GM18868 (cell line): ENCODE measurements around the gene TLE4.
A peak's percentile ranks its signal among the peaks of the same experiment; 100 is the strongest.
"Not testable (repeated sequence)": the region's sequence is repeated elsewhere in the genome, so short reads cannot be mapped to it uniquely, and the experiment has no call there.

Experiments
- ATAC-seq: cut with Tn5 transposase; IDR thresholded peaks from one replicate; pipeline ENCODE4 v1.9.1; 2021; ENCODE audit warnings: mild to moderate bottlenecking, moderate library complexity; ENCODE audit not compliant: unreplicated experiment

The TLE4 gene

DNA sequence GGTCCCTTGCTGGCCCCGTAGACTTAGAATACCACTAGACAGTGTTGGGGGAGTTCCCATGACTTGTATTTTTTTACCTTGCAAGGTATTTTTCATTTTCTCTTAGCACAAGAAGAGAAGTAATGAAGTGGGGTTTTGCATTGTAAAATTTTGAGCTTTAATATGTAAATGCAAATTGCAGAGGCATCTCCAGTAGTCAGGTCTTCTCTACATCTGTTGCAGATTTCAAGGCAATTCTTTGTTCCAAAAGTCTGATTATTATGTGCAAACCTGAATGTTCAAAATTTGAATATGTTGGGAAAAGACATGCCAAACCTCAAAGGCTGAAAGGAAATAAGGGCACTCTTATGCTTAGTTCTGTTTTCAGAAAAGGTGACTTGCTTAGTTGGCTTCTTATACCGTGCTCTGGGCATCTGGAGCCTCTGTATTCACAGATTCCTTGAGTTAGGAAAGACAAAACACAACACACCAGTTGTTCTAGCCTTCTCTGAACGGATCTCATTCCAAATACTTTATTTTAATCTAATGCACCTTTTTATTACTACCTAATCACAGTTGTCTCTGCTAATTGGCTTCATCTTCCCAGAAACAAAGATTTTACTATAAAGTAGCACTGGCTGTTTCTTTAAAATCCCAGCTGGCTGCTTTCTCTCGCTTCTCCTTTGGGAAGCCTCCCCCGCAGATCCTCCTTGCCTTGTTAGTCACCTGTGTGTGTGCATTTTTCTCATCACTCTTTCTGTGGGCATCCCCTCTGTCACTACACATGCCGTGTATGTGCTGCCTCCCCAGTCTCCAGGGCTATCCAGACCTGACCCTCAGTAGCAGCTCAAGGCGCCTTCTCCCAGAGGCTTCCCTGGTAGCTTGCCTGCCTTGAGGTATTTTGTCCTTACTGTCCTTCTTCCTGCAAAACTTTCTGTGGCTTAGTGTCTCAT, 138.2 kb downstream of the TLE4 start:
- no peak for ATAC-seq

- no peak for ATAC-seq
Measured at GRCh38 chr9:79711874-79712273, 140.1 kb downstream of the TLE4 start.

GRCh38 chr9:79719021-79719420, 147.3 kb downstream of the TLE4 start:
- no peak for ATAC-seq

DNA sequence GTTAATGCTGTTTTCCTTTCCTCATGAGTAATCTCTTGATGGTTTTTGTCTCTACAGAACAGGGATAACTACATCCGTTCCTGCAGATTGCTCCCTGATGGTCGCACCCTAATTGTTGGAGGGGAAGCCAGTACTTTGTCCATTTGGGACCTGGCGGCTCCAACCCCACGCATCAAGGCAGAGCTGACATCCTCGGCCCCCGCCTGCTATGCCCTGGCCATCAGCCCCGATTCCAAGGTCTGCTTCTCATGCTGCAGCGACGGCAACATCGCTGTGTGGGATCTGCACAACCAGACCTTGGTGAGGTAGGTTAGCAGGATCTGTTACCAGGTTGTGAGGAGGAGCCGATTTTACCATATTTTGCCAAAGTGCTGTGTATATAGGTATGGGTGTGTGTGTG, 148.2 kb downstream of the TLE4 start:
- ATAC-seq = no peak

GRCh38 chr9:79731171-79731890, 159.6 kb downstream of the TLE4 start:
- peak; percentile 95 for ATAC-seq

GRCh38 chr9:79735023-79735779, 163.4 kb downstream of the TLE4 start:
- ATAC-seq = no peak

GRCh38 chr9:79736051-79736450, 164.3 kb downstream of the TLE4 start:
- ATAC-seq = no peak

DNA sequence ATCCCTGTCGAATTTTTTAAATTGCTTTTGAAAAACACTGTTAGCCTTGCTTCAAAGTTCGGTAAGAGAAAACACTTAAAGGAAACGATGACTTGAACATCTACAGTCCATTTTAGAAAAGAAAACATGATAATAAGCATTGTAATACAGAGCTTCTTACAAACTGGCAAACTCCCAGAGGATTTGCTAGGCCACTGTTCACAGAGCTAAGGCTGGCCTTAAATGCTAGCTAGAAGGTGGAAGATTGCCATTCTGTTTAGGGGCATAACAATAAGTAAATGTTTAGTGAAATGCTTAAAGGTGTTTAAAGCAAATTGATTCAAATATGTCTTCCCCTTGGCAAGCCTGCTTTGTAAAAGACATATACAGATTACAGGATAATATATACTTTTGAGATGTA, 169.6 kb downstream of the TLE4 start:
- no peak for ATAC-seq

GRCh38 chr9:79742110-79742721, 170.5 kb downstream of the TLE4 start:
- ATAC-seq = no peak

- ATAC-seq = no peak
Measured at GRCh38 chr9:79744521-79744920, 172.8 kb downstream of the TLE4 start.

GRCh38 chr9:79745752-79746336, 174.1 kb downstream of the TLE4 start:
- no peak for ATAC-seq

- ATAC-seq = not testable (repeated sequence)
Measured at GRCh38 chr9:79751895-79752466, 180.2 kb downstream of the TLE4 start.

DNA sequence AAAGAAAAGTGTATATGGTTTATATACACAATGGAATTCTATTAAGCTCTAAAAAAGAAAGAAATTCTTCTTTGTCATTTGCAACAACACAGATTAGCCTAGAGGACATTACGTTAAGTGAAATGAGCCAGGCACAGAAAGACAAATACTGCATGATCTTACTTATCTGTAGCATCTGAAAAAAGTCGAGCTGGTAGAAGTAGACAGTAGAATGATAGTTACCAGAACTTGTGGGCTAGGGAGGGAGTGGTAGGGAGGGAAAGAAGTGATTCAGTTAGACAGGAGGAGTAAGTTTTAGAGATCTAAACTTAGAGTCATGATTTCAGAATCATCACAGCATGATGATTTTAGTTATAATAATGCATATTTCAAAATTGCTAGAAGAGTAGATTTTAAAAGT, 184.6 kb downstream of the TLE4 start:
- no peak for ATAC-seq

DNA sequence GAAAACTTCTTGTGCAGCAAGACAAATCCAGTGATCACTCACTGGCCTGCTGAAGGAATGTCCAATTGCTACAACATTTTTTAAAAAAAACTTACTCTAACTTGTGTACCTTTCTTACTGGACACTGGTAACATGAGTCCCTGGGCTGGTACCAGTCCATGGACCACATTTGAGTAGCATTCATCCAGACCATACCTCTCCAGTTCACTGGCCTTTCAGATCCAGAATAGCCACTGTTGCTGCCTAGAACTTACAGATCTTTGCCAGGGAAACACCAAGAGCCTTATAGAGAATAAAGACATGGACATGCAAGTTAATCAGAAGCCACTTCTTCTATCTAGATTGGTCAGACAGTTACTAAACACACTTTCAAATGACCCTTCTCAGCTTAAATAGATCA, 185.3 kb downstream of the TLE4 start:
- ATAC-seq = no peak

- ATAC-seq = no peak
Measured at GRCh38 chr9:79757881-79758669, 186.3 kb downstream of the TLE4 start.

GRCh38 chr9:79759460-79759859, 187.7 kb downstream of the TLE4 start:
- ATAC-seq = no peak

GRCh38 chr9:79762070-79762469, 190.3 kb downstream of the TLE4 start:
- ATAC-seq = no peak

DNA sequence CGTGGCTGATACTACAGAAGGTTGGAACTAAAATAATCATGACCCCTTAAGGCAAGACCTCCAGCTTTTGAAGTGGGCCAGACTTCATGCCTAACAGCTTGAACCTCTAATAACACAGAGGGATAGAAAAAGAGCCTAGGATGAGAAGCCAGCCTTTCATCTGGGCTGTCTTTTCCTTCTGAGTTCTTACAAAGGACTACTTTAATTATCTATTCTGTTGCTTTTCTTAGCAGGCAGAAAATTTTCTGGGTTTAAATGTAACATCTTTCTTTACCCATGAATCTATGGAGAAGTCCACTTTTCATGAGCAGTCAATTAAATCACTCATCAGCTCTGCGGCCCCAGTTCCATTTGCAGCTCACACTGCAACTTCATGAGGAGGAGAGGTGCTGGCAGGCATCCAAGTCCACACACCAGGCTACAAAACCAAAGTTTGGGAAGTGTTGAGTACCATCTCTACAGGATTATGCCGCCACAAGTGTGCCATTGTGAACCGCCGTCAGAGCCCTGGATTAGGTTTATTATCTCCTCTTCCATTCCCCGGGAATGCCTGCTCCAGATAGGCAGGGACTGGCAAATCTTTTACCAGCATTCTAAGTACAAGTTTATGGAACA, 192.0 kb downstream of the TLE4 start:
- no peak for ATAC-seq

GRCh38 chr9:79764374-79764773, 192.6 kb downstream of the TLE4 start:
- no peak for ATAC-seq
